Lung (tissue), 12 donors: ENCODE measurements around the gene DMWD. TPM values are rescaled to one million over a fixed set of nuclear protein-coding genes. Genes with fewer than 3 reads are reported as not detected.

Experiments used
- ATAC-seq: fragments of 200-7000 bp; cut with Tn5 transposase; one replicate; pipeline ENCODE4 v1.9.1; 2020; ENCODE audit warnings: moderate number of reproducible peaks; ENCODE audit not compliant: insufficient read depth, low FRiP score
- DNase-seq, 3 donors: peaks; one replicate each; pipeline ENCODE4 v3.0.0-alpha.2; 2013 to 2017
- H3K27ac ChIP-seq, 2 donors: one replicate each; pipeline ENCODE4 v1.5.1; 2013; ENCODE audit warnings: mild to moderate bottlenecking in 2 of 2, moderate library complexity in 2 of 2, control low read depth in 1 of 2, inconsistent platforms in 1 of 2, low read depth in 1 of 2, low read length in 1 of 2
- H3K27me3 ChIP-seq, 3 donors: one replicate each; pipeline ENCODE4 v1.5.1; 2013; ENCODE audit warnings: low read length in 2 of 3; ENCODE audit not compliant: control insufficient read depth in 3 of 3, insufficient read depth in 3 of 3
- H3K36me3 ChIP-seq, 4 donors: one replicate each; pipeline ENCODE4 v1.5.1; 2013; ENCODE audit warnings: low read length in 4 of 4, mild to moderate bottlenecking in 1 of 4, moderate library complexity in 1 of 4; ENCODE audit not compliant: control insufficient read depth in 4 of 4, insufficient read depth in 4 of 4
- H3K4me1 ChIP-seq, 5 donors: one replicate each; pipeline ENCODE4 v1.5.1; 2013; ENCODE audit warnings: low read length in 5 of 5, mild to moderate bottlenecking in 2 of 5, moderate library complexity in 1 of 5; ENCODE audit not compliant: control insufficient read depth in 5 of 5, insufficient read depth in 5 of 5
- H3K4me3 ChIP-seq: one replicate; pipeline ENCODE4 v1.5.1; 2013; ENCODE audit warnings: mild to moderate bottlenecking, control low read depth, moderate library complexity
- H3K9ac ChIP-seq, 2 donors: one replicate each; pipeline ENCODE4 v1.5.1; 2013; ENCODE audit warnings: low read length in 2 of 2, control low read depth in 1 of 2; ENCODE audit not compliant: insufficient read depth in 1 of 2
- H3K9me3 ChIP-seq, 4 donors: one replicate each; pipeline ENCODE4 v1.5.1; 2013; ENCODE audit warnings: low read length in 3 of 4, mild to moderate bottlenecking in 1 of 4, moderate library complexity in 1 of 4; ENCODE audit not compliant: control insufficient read depth in 4 of 4, insufficient read depth in 3 of 4
- CTCF ChIP-seq: IDR thresholded peaks from 2 replicates; pipeline ENCODE4 v1.5.1; 2012; ENCODE audit warnings: mild to moderate bottlenecking; ENCODE audit errors: control extremely low read depth, extremely low read depth
- whole genome bisulfite sequencing, 2 donors: extraction: QIAGEN DNeasy Blood & Tissue Kit; methylation state at CpG; one replicate each; pipeline ENCODE4 v1.1.7; 2013; 5-methylcytosine and 5-hydroxymethylcytosine counted together
- polyA plus RNA-seq, 2 donors: library from polyadenylated mRNA; stranded (reverse); fragments of 200-250 nt; gene quantifications; one replicate each; pipeline ENCODE4 v1.2.1, GENCODE V29; 2013
- total RNA-seq, 2 donors: library from RNA; depleted of rRNA in 1 of 2; stranded (reverse); fragments of >200 nt in 1 of 2; gene quantifications; one replicate each; pipeline ENCODE4 v1.2.1, GENCODE V29; 2014 to 2021
- donor health status: control.
- donor health status: control.
- donor health status: Bipolar disorder and iron deficiency.
- donor health status: healthy.
- donor health status: DM: yes; HTN: yes; CAD: no.

The DMWD gene
- total and polyA plus RNA-seq, 4 donors: 21.2 to 58.2 (median 26.9) TPM

DNA sequence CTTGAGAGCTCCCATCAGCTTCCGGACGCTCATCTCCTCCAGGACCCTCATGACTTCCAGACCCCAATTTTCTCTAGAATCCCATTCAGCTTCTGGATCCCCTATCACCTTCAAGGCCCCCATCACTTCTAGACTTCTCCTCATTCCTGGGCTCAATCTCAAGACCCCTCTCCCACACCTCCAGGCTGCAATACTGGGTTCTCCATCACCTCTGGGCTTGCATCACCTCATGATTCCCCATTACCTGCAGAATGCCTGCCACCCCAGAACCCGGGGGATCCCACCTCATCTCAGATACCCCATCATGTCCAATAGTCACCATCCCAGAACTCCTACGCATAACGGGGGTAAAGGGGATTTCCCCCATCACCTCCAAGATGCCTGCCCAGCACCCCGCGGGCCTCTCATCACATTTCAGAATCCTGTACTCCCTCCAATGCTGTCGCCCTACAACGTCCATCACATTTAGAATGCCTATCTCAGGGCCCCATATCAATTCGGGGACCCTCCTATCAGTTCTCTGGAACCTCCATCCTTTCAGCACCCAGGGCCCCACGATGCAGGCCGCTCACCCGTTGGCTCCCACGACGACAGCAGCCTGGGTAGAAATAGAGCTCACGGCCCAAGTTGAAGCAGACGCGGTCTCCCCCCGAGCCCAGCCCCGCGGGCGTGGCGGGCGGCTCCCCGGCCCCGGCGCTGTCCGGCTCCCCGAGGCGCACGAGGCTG lies 738 bp downstream of the DMWD start:
- DNase-seq (no peak), ATAC-seq (no peak)
- H3K9ac ChIP-seq: peak overlapping the region in 1 of 2 donors; percentile 42
- H3K27ac ChIP-seq: peak overlapping the region; percentile 82 to 94
- TF ChIP-seq CTCF: no peak
- H3K4me1 ChIP-seq: peaks cover 0 to 16% (median 7%) of the 10 kb centered on the region in 5 donors
- peak overlapping the region; percentile 85 for H3K4me3 ChIP-seq
- H3K27me3 ChIP-seq: no peaks in the 10 kb centered on the region
- H3K36me3 ChIP-seq: peaks cover 0 to 17% (median 4%) of the 10 kb centered on the region in 4 donors
- WGBS, 2 donors: 6 to 7% methylated on average over 31 of the region's 31 CpGs
- no peaks in the 10 kb centered on the region for H3K9me3 ChIP-seq

DNA sequence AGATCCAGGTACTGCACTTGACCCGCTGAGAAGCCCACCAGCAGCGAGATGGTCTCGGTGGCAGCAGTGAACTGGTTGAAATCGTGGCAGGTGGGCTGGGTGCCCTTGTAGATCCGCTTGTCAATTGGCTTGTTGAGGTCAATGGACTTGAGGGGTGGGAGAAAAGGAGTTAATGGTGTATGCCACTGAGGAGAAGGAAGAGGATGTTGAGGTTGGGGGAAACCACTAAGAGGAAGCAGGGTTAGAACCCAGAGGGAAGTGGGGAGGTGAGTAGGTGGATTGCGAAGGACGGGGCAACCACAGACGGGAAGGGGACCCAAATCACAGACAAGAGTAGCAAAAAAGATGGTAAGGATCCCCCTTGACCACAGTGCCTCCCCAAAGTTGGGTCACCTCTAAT lies 1.7 kb downstream of the DMWD start:
- H3K9ac ChIP-seq: no peak overlapping the region

GRCh38 chr19:45789035-45789786 lies 3.4 kb downstream of the DMWD start:
- ATAC-seq: no peak
- TF ChIP-seq CTCF: no peak

More for the DNA sequence above, 1.7 kb downstream of the DMWD start:
- no peak for ATAC-seq
- H3K27me3 ChIP-seq: no peaks in the 10 kb centered on the region
- no peak for TF ChIP-seq CTCF
- peaks cover 0 to 2% (median 0%) of the 10 kb centered on the region in 4 donors for H3K9me3 ChIP-seq
- peaks cover 0 to 27% (median 6%) of the 10 kb centered on the region in 4 donors for H3K36me3 ChIP-seq
- WGBS, 2 donors: 32 to 71% methylated on average over 8 of the region's 8 CpGs
- DNase-seq: no peak
- no peak overlapping the region for H3K4me3 ChIP-seq
- H3K27ac ChIP-seq: no peak overlapping the region
- H3K4me1 ChIP-seq: peaks cover 0 to 16% (median 7%) of the 10 kb centered on the region in 5 donors

More at GRCh38 chr19:45789035-45789786, 3.4 kb downstream of the DMWD start:
- no peak for DNase-seq
- no peaks in the 10 kb centered on the region for H3K27me3 ChIP-seq
- H3K27ac ChIP-seq: peak overlapping the region in 1 of 2 donors; percentile 34
- peaks cover 0 to 35% (median 11%) of the 10 kb centered on the region in 4 donors for H3K36me3 ChIP-seq
- 95 to 96% methylated on average over 15 of the region's 15 CpGs for WGBS, 2 donors
- peaks cover 0 to 2% (median 0%) of the 10 kb centered on the region in 4 donors for H3K9me3 ChIP-seq
- H3K4me1 ChIP-seq: peaks cover under 1 to 16% (median 7%) of the 10 kb centered on the region in 5 donors
- H3K4me3 ChIP-seq: no peak overlapping the region
- H3K9ac ChIP-seq: no peak overlapping the region
